Keratinocyte (primary cell): Measurements from ENCODE around the gene HTR1E. TPM values are rescaled to one million over a fixed set of nuclear protein-coding genes. Genes with fewer than 3 reads are reported as not detected.

Experiments used
- DNase-seq: peaks from one replicate; pipeline ENCODE4 v3.0.0-alpha.2; 2011; ENCODE audit warnings: low read depth, missing footprints, low spot score
- FAIRE-seq: peaks from 2 replicates; lab custom pipeline; 2011; peaks lifted over from hg19 to GRCh38; lab: Jason Lieb, UNC
- H2AFZ ChIP-seq: 2 replicates; pipeline ENCODE4 v1.6.0; 2012; ENCODE audit warnings: low read length, control low read depth, inconsistent platforms; ENCODE audit not compliant: control insufficient read depth
- H3K27ac ChIP-seq: 2 replicates; pipeline ENCODE4 v1.5.1; 2011; ENCODE audit warnings: low read length; ENCODE audit not compliant: control insufficient read depth, insufficient read depth
- H3K27me3 ChIP-seq: 3 replicates; pipeline ENCODE4 v1.6.0; 2011; ENCODE audit warnings: low read length; ENCODE audit not compliant: control insufficient read depth, insufficient read depth; ENCODE audit errors: extremely low read depth
- H3K36me3 ChIP-seq, 2 experiments: 2 replicates in 1 of 2; 3 replicates in 1 of 2; pipeline ENCODE4 v1.5.1; 2011; ENCODE audit warnings: low read length in 2 of 2, mild to moderate bottlenecking in 1 of 2; ENCODE audit not compliant: control insufficient read depth in 2 of 2, insufficient read depth in 2 of 2; ENCODE audit errors: extremely low read depth in 1 of 2
- H3K4me1 ChIP-seq: 3 replicates; pipeline ENCODE4 v1.5.1; 2011; ENCODE audit warnings: low read length; ENCODE audit not compliant: control insufficient read depth, insufficient read depth; ENCODE audit errors: extremely low read depth
- H3K4me2 ChIP-seq: 3 replicates; pipeline ENCODE4 v1.6.0; 2011; ENCODE audit warnings: low read depth, low read length; ENCODE audit not compliant: control insufficient read depth, insufficient read depth; ENCODE audit errors: extremely low read depth
- H3K4me3 ChIP-seq, 3 experiments: fragments of 200-600 bp in 1 of 3; sonication (generic) in 1 of 3; 2 replicates in 2 of 3; 3 replicates in 1 of 3; pipeline ENCODE4 v1.5.1; 2011 to 2016; ENCODE audit warnings: low read length in 3 of 3, mild to moderate bottlenecking in 3 of 3, control low read depth in 2 of 3, inconsistent platforms in 1 of 3, low read depth in 1 of 3, mixed read lengths in 1 of 3, mixed run types in 1 of 3, moderate library complexity in 1 of 3; ENCODE audit not compliant: control insufficient read depth in 2 of 3, insufficient read depth in 2 of 3; ENCODE audit errors: extremely low read depth in 1 of 3
- H3K79me2 ChIP-seq: 2 replicates; pipeline ENCODE4 v1.6.0; 2012; ENCODE audit warnings: low read length; ENCODE audit not compliant: control insufficient read depth, insufficient read depth
- H3K9ac ChIP-seq: 3 replicates; pipeline ENCODE4 v1.6.0; 2011; ENCODE audit warnings: low read length; ENCODE audit not compliant: control insufficient read depth, insufficient read depth; ENCODE audit errors: extremely low read depth
- H3K9me1 ChIP-seq: 3 replicates; pipeline ENCODE4 v1.6.0; 2011; ENCODE audit warnings: low read length; ENCODE audit not compliant: control insufficient read depth, insufficient read depth; ENCODE audit errors: extremely low read depth
- H3K9me3 ChIP-seq: 2 replicates; pipeline ENCODE4 v1.5.1; 2012; ENCODE audit warnings: low read depth, low read length; ENCODE audit not compliant: control insufficient read depth
- H4K20me1 ChIP-seq: 3 replicates; pipeline ENCODE4 v1.6.0; 2011; ENCODE audit warnings: low read length; ENCODE audit not compliant: control insufficient read depth, insufficient read depth; ENCODE audit errors: extremely low read depth
- EZH2 ChIP-seq: IDR thresholded peaks from one replicate; pipeline ENCODE4 v1.6.1; 2012; ENCODE audit warnings: inconsistent platforms, mild to moderate bottlenecking, low read length, moderate library complexity
- dilution Hi-C: fragments of 300-500 bp; cut with MboI; formaldehyde crosslinking; loops from one replicate; pipeline ENCODE4 v1.7.0; 2020; ENCODE audit warnings: low sequenced_read_pairs; ENCODE audit not compliant: extremely low pct_ligation_motif_present
- polyA plus RNA-seq, 5 experiments: library from polyadenylated mRNA; depleted of rRNA in 3 of 5; stranded (reverse) in 3 of 5; stranded (forward) in 1 of 5; unstranded in 1 of 5; fragments of >200 nt; gene quantifications; 1 replicate in 1 of 5; 2 replicates in 3 of 5; 3 replicates in 1 of 5; pipeline versions ENCODE4 v1.2.1 to v1.2.3, GENCODE V29; 2011 to 2012; ENCODE audit warnings: missing spikeins in 2 of 5, low read depth in 1 of 5, low replicate concordance in 1 of 5
- TF ChIP-seq, protein P1 (sequence below), 3 experiments: IDR thresholded peaks in 1 of 3; conservative IDR thresholded peaks in 1 of 3; optimal IDR thresholded peaks in 1 of 3; 2 replicates in 2 of 3; 3 replicates in 1 of 3; pipeline versions ENCODE3 to v1.5.1; 2011; ENCODE audit warnings: low read length in 3 of 3, mild to moderate bottlenecking in 3 of 3, moderate library complexity in 2 of 3, control low read depth in 1 of 3, inconsistent platforms in 1 of 3; ENCODE audit not compliant: insufficient read depth in 2 of 3; ENCODE audit errors: extremely low read depth in 1 of 3

The HTR1E gene
- polyA plus RNA-seq, 1 donor (not counting 4 experiments of a cell fraction or from before 2014, with no cell fraction given): not detected

GRCh38 chr6:86938814-86939213, 1.5 kb downstream of the HTR1E start:
- Histone ChIP-seq H3K4me1 (no peaks in the 10 kb centered on the region), H3K9ac (no peak overlapping the region), H3K4me2 (no peak overlapping the region), H3K9me1 (no peaks in the 10 kb centered on the region), H3K9me3 (no peaks in the 10 kb centered on the region), H3K4me3 (no peak overlapping the region), H3K79me2 (no peaks in the 10 kb centered on the region), H3K27ac (no peak overlapping the region), H3K36me3 (no peaks in the 10 kb centered on the region), H2AFZ (no peak overlapping the region), H3K27me3 (peaks cover 18% of the 10 kb centered on the region), H4K20me1 (no peaks in the 10 kb centered on the region)
- TF ChIP-seq, protein P1, sequence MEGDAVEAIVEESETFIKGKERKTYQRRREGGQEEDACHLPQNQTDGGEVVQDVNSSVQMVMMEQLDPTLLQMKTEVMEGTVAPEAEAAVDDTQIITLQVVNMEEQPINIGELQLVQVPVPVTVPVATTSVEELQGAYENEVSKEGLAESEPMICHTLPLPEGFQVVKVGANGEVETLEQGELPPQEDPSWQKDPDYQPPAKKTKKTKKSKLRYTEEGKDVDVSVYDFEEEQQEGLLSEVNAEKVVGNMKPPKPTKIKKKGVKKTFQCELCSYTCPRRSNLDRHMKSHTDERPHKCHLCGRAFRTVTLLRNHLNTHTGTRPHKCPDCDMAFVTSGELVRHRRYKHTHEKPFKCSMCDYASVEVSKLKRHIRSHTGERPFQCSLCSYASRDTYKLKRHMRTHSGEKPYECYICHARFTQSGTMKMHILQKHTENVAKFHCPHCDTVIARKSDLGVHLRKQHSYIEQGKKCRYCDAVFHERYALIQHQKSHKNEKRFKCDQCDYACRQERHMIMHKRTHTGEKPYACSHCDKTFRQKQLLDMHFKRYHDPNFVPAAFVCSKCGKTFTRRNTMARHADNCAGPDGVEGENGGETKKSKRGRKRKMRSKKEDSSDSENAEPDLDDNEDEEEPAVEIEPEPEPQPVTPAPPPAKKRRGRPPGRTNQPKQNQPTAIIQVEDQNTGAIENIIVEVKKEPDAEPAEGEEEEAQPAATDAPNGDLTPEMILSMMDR (optimal IDR thresholded peaks at IDR 0.05 in 1 of 3, IDR thresholded peaks at IDR 0.05 in 1 of 3, conservative IDR thresholded peaks at IDR 0.05 in 1 of 3; ENCODE audit: extremely low read depth in 1 of 3, insufficient read depth in 2 of 3, low read length in 3 of 3): no peak
- TF ChIP-seq EZH2: no peak
- DNase-seq: no peak
- dilution Hi-C loops: no loop called here
- no peak for FAIRE-seq

DNA sequence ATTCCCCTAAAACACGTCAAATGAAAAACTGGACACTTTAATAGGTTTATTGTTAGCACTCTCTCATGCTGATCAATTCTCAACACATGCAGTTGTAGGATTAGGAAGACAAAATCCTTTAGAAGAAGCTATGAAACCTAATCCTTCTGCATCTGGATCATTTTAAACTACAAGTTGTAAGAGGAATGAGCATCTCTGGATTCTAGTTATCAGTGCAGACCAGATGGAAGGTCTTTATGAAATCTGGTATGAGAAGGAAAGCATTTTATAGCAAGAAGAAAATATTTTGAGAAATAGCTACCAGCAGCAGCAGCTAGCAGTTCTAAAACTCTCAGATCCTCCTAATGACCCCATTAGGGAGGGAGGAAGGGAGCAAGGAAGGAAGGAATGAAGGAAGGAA, 4.1 kb downstream of the HTR1E start:
- TF ChIP-seq, protein P1 (optimal IDR thresholded peaks at IDR 0.05 in 1 of 3, IDR thresholded peaks at IDR 0.05 in 1 of 3, conservative IDR thresholded peaks at IDR 0.05 in 1 of 3; ENCODE audit: extremely low read depth in 1 of 3, insufficient read depth in 2 of 3, low read length in 3 of 3): no peak
- TF ChIP-seq EZH2: no peak

More for the DNA sequence above, 4.1 kb downstream of the HTR1E start:
- H3K9ac ChIP-seq: no peak overlapping the region
- DNase-seq: no peak
- dilution Hi-C loops: no loop called here
- no peak overlapping the region for H3K27ac ChIP-seq
- H3K79me2 ChIP-seq: no peaks in the 10 kb centered on the region
- H3K27me3 ChIP-seq: peaks cover 17% of the 10 kb centered on the region
- H3K4me3 ChIP-seq: no peak overlapping the region
- H3K9me3 ChIP-seq: no peaks in the 10 kb centered on the region
- H4K20me1 ChIP-seq: no peaks in the 10 kb centered on the region
- no peaks in the 10 kb centered on the region for H3K9me1 ChIP-seq
- H2AFZ ChIP-seq: no peak overlapping the region
- H3K36me3 ChIP-seq: no peaks in the 10 kb centered on the region
- FAIRE-seq: no peak
- no peak overlapping the region for H3K4me2 ChIP-seq
- no peaks in the 10 kb centered on the region for H3K4me1 ChIP-seq
